ENCODE measurements around the gene STK38L.

Gene STK38L

DNA sequence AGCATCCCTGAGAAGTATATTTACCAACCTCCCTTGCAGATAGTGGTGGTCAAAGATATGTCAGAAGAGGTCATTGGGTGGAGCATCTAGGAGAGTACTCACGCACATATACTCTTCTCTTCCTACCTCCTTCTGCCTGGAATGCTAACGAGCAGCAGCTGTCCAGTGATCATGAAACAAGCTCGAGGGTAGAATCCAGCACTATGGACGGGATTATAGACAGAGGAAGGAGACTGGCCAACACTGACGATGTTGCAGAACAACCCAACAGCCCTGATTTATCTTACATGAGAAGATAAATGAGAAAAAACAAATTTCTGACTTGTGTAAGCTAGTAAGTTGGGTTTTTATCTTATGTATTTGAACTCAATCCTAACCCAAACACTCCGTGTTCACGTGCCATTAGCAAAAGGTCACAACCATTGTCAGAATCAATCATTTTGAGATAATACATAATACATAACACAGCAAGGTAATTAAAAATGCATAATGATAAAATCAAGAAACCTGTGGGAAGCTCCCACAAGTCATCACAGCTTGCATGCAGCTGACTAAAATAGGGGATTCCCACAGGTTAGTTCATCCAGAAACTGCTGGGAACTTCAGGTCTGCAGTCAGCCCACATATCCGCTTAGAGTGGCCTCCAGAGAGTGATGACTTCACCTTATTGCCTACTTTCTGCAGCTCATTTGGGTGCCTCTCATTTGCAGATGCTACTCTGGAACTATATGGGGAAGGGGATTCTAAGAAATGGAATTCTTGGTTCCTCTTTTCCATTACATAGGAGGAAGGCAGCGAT, 36.3 kb upstream of the STK38L start:
- peak; percentile 63 for DNase-seq (ENCODE audit: low spot score)
- in situ Hi-C loops (cut with MboI; ENCODE audit: low sequenced_read_pairs, unreplicated experiment) = no loop called here
- no peak for TF ChIP-seq CTCF (IDR thresholded peaks at IDR 0.05; ENCODE audit: borderline replicate concordance, control extremely low read depth, extremely low read depth, insufficient read depth, missing control alignments)

DNA sequence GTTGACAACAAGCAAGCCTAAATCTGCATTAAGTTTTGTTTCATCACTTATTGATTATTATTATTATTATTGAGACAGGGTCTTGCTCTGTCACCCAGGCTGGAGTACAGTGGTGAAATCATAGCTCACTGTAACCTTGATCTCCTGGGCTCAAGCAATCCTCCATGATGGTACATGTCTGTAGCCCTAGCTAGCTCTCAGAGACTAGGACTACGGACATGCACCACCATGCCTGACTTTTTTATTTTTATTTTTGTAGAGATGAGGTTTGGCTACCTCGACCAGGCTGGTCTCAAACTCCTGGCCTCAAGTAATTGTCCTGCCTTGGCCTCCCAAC, 35.7 kb upstream of the STK38L start:
- DNase-seq (ENCODE audit: low spot score) = no peak
- in situ Hi-C loops (cut with MboI; ENCODE audit: low sequenced_read_pairs, unreplicated experiment) = no loop called here
- no peak for TF ChIP-seq CTCF (IDR thresholded peaks at IDR 0.05; ENCODE audit: borderline replicate concordance, control extremely low read depth, extremely low read depth, insufficient read depth, missing control alignments)

GRCh38 chr12:27209257-27209910, 34.7 kb upstream of the STK38L start:
- in situ Hi-C loops (cut with MboI; ENCODE audit: low sequenced_read_pairs, unreplicated experiment) = no loop called here
- DNase-seq (ENCODE audit: low spot score) = no peak
- TF ChIP-seq CTCF (IDR thresholded peaks at IDR 0.05; ENCODE audit: borderline replicate concordance, control extremely low read depth, extremely low read depth, insufficient read depth, missing control alignments) = no peak

DNA sequence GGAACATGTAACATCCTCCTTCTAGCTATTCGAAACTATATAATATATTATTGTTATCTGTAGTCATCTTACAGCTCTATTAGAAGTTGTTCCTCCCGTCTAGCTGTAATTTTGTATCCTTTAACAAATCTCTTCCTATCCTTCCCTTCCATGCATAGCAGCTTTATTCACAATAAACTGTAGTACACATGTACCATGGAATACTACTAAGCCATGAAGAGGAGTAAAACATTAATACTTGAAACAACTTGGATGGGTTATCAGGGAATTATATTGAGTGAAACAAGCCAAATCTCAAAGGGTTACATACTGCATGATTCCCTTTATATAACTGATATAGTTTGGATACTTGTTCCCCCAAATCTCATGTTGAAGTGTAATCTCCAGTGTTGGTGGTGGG, 33.9 kb upstream of the STK38L start:
- DNase-seq (ENCODE audit: low spot score) = no peak
- in situ Hi-C loops (cut with MboI; ENCODE audit: low sequenced_read_pairs, unreplicated experiment) = no loop called here
- no peak for TF ChIP-seq CTCF (IDR thresholded peaks at IDR 0.05; ENCODE audit: borderline replicate concordance, control extremely low read depth, extremely low read depth, insufficient read depth, missing control alignments)

DNA sequence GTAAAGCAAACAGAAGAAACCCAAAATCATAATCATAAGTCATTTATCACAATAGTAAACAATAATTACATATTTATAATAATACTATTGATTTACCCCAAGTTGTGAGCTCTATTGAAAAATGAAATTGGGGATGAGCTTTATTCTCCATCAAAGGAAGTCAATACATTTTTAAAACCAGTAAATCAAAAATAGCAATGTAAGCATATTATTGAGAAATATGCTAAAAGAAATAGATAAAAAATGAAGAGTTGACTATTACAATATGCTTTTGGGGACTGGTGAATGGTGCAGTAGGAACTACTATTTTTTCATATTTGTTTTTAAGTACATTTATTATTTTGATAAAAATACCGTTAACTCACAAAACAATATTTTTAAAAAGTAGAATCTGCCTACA, 31.2 kb upstream of the STK38L start:
- in situ Hi-C loops (cut with MboI; ENCODE audit: low sequenced_read_pairs, unreplicated experiment) = no loop called here
- no peak for DNase-seq (ENCODE audit: low spot score)

DNA sequence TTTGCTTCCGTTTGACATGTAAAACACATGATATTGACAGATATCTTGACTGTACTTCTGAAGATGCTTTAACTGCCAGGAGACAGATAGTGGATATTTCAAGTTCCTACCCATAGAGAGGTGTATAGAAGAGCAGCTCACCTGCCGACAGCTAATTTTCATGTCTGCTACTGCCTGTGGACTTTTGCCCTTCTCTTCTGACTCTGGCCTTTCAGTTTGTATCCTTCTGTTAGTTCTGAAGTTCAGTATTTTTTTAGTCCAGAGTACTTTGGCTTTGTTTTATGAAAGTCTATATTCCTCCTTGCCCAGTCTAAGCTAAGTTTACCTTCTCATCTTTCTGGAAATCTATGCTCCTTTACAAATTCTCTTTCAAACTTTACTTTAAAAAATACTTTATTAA, 30.8 kb upstream of the STK38L start:
- in situ Hi-C loops (cut with MboI; ENCODE audit: low sequenced_read_pairs, unreplicated experiment) = no loop called here
- no peak for DNase-seq (ENCODE audit: low spot score)
- no peak for TF ChIP-seq CTCF (IDR thresholded peaks at IDR 0.05; ENCODE audit: borderline replicate concordance, control extremely low read depth, extremely low read depth, insufficient read depth, missing control alignments)

More for the DNA sequence above, 31.2 kb upstream of the STK38L start:
- no peak for TF ChIP-seq CTCF (IDR thresholded peaks at IDR 0.05; ENCODE audit: borderline replicate concordance, control extremely low read depth, extremely low read depth, insufficient read depth, missing control alignments)
